GM19324 (cell line): ENCODE data around the gene KCNC3.

ENCODE experiments used
- ATAC-seq: cut with Tn5 transposase; IDR thresholded peaks from one replicate; pipeline ENCODE4 v1.9.1; 2021; ENCODE audit warnings: mild to moderate bottlenecking, moderate library complexity; ENCODE audit not compliant: unreplicated experiment, low FRiP score

KCNC3 gene

GRCh38 chr19:50328224-50328872 lies 829 bp downstream of the KCNC3 start:
- peak; percentile 1 for ATAC-seq

- no peak for ATAC-seq
These were observed 1.5 kb downstream of the KCNC3 start for GRCh38 chr19:50327461-50328223.

- no peak for ATAC-seq
These were observed 2.2 kb downstream of the KCNC3 start for GRCh38 chr19:50327013-50327412.

- ATAC-seq: no peak
These were observed 3.0 kb downstream of the KCNC3 start for GRCh38 chr19:50326101-50326664.

- no peak for ATAC-seq
These were observed 3.7 kb downstream of the KCNC3 start for GRCh38 chr19:50325310-50326100.

- ATAC-seq: no peak
These were observed 4.8 kb downstream of the KCNC3 start for GRCh38 chr19:50324331-50324730.

GRCh38 chr19:50323782-50324133 lies 5.4 kb downstream of the KCNC3 start:
- ATAC-seq: no peak

- ATAC-seq: no peak
These were observed 6.0 kb downstream of the KCNC3 start for GRCh38 chr19:50322931-50323781.

GRCh38 chr19:50322234-50322633 lies 6.9 kb downstream of the KCNC3 start:
- ATAC-seq: no peak

GRCh38 chr19:50321831-50322230 lies 7.3 kb downstream of the KCNC3 start:
- ATAC-seq: no peak

- no peak for ATAC-seq
These were observed 8.6 kb downstream of the KCNC3 start for GRCh38 chr19:50320596-50320995.

- ATAC-seq: no peak
These were observed 9.1 kb downstream of the KCNC3 start for GRCh38 chr19:50320051-50320450.

GRCh38 chr19:50319156-50319555 lies 10.0 kb downstream of the KCNC3 start:
- ATAC-seq: no peak

GRCh38 chr19:50318438-50318837 lies 10.7 kb downstream of the KCNC3 start:
- ATAC-seq: no peak

- ATAC-seq: no peak
These were observed 12.1 kb downstream of the KCNC3 start for GRCh38 chr19:50317115-50317514.

- ATAC-seq: no peak
These were observed 13.3 kb downstream of the KCNC3 start for GRCh38 chr19:50315773-50316448.

- ATAC-seq: no peak
These were observed 14.2 kb downstream of the KCNC3 start for GRCh38 chr19:50314724-50315708.

- ATAC-seq: no peak
These were observed 15.2 kb downstream of the KCNC3 start for GRCh38 chr19:50313812-50314536.
